Testis (tissue), 2 donors: ENCODE data around the gene ZNF575.

Source experiments
- CTCF ChIP-seq, 3 experiments: fragments of 450-650 bp in 2 of 3; fragments of 200-600 bp in 1 of 3; sonication (generic) in 1 of 3; IDR thresholded peaks; one replicate each; pipeline ENCODE4 v1.5.1; 2016 to 2019; ENCODE audit warnings: antibody characterized with exemption in 3 of 3, mild to moderate bottlenecking in 2 of 3, moderate library complexity in 1 of 3
- POLR2A ChIP-seq: fragments of 450-650 bp; IDR thresholded peaks from one replicate; pipeline ENCODE4 v1.6.1; 2017; ENCODE audit warnings: antibody characterized with exemption, mild to moderate bottlenecking, moderate library complexity

DNA sequence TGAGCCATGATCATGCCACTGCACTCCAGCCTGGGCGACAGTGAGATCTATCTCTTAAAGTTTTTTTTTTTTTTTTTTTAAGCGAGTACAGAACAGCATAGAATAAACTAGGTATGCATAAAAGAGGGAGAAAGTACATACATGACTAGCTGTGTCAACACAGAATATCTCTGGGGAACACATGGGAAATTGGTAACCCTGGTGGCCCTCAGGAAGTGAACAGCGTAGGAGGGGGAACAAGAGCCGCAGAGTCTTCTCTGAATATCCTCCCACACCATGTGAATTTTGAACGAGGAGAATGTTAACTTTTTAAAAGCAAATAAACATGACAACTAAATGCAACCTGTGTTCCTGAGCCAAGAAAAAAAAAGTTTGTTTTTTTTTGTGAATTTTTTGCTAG is 43.7 kb upstream of the ZNF575 start:
- TF ChIP-seq CTCF (IDR thresholded peaks at IDR 0.05) (no peak), POLR2A (no peak)
